B cell (primary cell): ENCODE data around the gene KISS1R. TPM values are rescaled to one million over a fixed set of nuclear protein-coding genes. Genes with fewer than 3 reads are reported as not detected.

Source experiments
- ATAC-seq: fragments of 200-7000 bp; cut with Tn5 transposase; one replicate; pipeline ENCODE4 v1.10.0; 2021; ENCODE audit warnings: low read depth, mild to moderate bottlenecking, moderate number of reproducible peaks, moderate library complexity
- CTCF ChIA-PET: fragments of 350-600 bp; sonication (Branson Sonifier 250); formaldehyde crosslinking; loops from one replicate; lab custom pipeline; 2021; ENCODE audit warnings: antibody characterized with exemption, inconsistent platforms; lab: Charles Lee
- POLR2A ChIA-PET: fragments of 350-600 bp; sonication (Branson Sonifier 250); formaldehyde crosslinking; loops from one replicate; lab custom pipeline; 2021; ENCODE audit warnings: antibody characterized with exemption; lab: Charles Lee
- DNase-seq: peaks from one replicate; pipeline ENCODE4 v3.0.0; 2013
- H2AFZ ChIP-seq: 2 replicates; pipeline ENCODE4 v1.6.1; 2012; ENCODE audit warnings: mild to moderate bottlenecking, low read depth, low read length; ENCODE audit not compliant: insufficient read depth, poor library complexity, severe bottlenecking
- H3K27ac ChIP-seq, 2 donors: 1 replicate in 1 of 2; 2 replicates in 1 of 2; pipeline ENCODE4 v1.5.1; 2012 to 2013; ENCODE audit warnings: low read length in 2 of 2, mild to moderate bottlenecking in 2 of 2, moderate library complexity in 1 of 2
- H3K27me3 ChIP-seq, 4 experiments: fragments of 200-600 bp in 1 of 4; sonication (generic) in 1 of 4; replicated peaks in 1 of 4; 1 replicate in 2 of 4; 2 replicates in 2 of 4; pipeline versions ENCODE4 v1.6.1 to v1.7.0; 2013 to 2016; ENCODE audit warnings: low read length in 3 of 4, mild to moderate bottlenecking in 2 of 4, mixed read lengths in 1 of 4, moderate library complexity in 1 of 4; ENCODE audit not compliant: insufficient read depth in 4 of 4, control insufficient read depth in 3 of 4; ENCODE audit errors: control extremely low read depth in 1 of 4
- H3K36me3 ChIP-seq, 2 experiments: replicated peaks in 1 of 2; 1 replicate in 1 of 2; 2 replicates in 1 of 2; pipeline versions ENCODE4 v1.6.1 to v1.7.1; 2013; ENCODE audit warnings: low read length in 1 of 2; ENCODE audit not compliant: insufficient read depth in 2 of 2, control insufficient read depth in 1 of 2; ENCODE audit errors: control extremely low read depth in 1 of 2, extremely low read depth in 1 of 2
- H3K4me1 ChIP-seq, 2 donors: fragments of 200-600 bp in 1 of 2; sonication (generic) in 1 of 2; 1 replicate in 1 of 2; 2 replicates in 1 of 2; pipeline versions ENCODE4 v1.5.1 to v1.6.1; 2013 to 2017; ENCODE audit warnings: low read length in 2 of 2; ENCODE audit not compliant: control insufficient read depth in 2 of 2, insufficient read depth in 2 of 2
- H3K4me2 ChIP-seq: replicated peaks from 2 replicates; pipeline ENCODE3; 2012; ENCODE audit warnings: mild to moderate bottlenecking, low read depth, low read length; ENCODE audit not compliant: poor library complexity, severe bottlenecking
- H3K4me3 ChIP-seq, 5 experiments: fragments of 200-600 bp in 1 of 5; sonication (generic) in 1 of 5; 1 replicate in 3 of 5; 2 replicates in 2 of 5; pipeline versions ENCODE4 v1.5.1 to v1.7.0; 2011 to 2016; ENCODE audit warnings: low read length in 4 of 5, mild to moderate bottlenecking in 4 of 5, low read depth in 2 of 5, control low read depth in 1 of 5, moderate library complexity in 1 of 5; ENCODE audit not compliant: insufficient read depth in 1 of 5; ENCODE audit errors: control extremely low read depth in 1 of 5, extremely low read depth in 1 of 5
- H3K79me2 ChIP-seq: fragments of 200-600 bp; sonication (generic); one replicate; pipeline ENCODE4 v1.6.0; 2016; ENCODE audit warnings: low read length; ENCODE audit not compliant: control insufficient read depth, insufficient read depth
- H3K9ac ChIP-seq: fragments of 200-600 bp; sonication (generic); 2 replicates; pipeline ENCODE4 v1.6.1; 2017; ENCODE audit warnings: mild to moderate bottlenecking, low read length, moderate library complexity
- H3K9me3 ChIP-seq, 3 donors: one replicate each; pipeline versions ENCODE4 v1.6.1 to v1.7.1; 2013; ENCODE audit warnings: low read length in 2 of 3; ENCODE audit not compliant: control insufficient read depth in 2 of 3, insufficient read depth in 1 of 3; ENCODE audit errors: control extremely low read depth in 1 of 3
- H4K20me1 ChIP-seq: 2 replicates; pipeline ENCODE4 v1.6.0; 2012; ENCODE audit warnings: mild to moderate bottlenecking, low read length; ENCODE audit not compliant: insufficient read depth, control insufficient read depth, poor library complexity, severe bottlenecking
- H3K27ac Mint-ChIP-seq: one replicate; pipeline ENCODE4 v1.8.0; 2021; ENCODE audit warnings: mixed read lengths
- H3K27me3 Mint-ChIP-seq: one replicate; pipeline ENCODE4 v1.8.0; 2021; ENCODE audit warnings: mixed read lengths
- H3K4me1 Mint-ChIP-seq: one replicate; pipeline ENCODE4 v1.8.0; 2021; ENCODE audit warnings: mixed read lengths
- H3K4me3 Mint-ChIP-seq: one replicate; pipeline ENCODE4 v1.8.0; 2021; ENCODE audit warnings: mixed read lengths
- H3K9me3 Mint-ChIP-seq: one replicate; pipeline ENCODE4 v1.8.0; 2022; ENCODE audit warnings: mixed read lengths; ENCODE audit not compliant: insufficient read depth
- EZH2 ChIP-seq: IDR thresholded peaks from 2 replicates; pipeline ENCODE4 v1.6.1; 2012; ENCODE audit warnings: borderline replicate concordance, low read depth, mild to moderate bottlenecking, moderate library complexity, low read length; ENCODE audit not compliant: insufficient read depth, poor library complexity, severe bottlenecking
- WGBS: methylation state at CpG from one replicate; pipeline ENCODE4 v1.1.5; 2013; ENCODE audit warnings: missing lambda C conversion rate; ENCODE audit not compliant: insufficient coverage; 5-methylcytosine and 5-hydroxymethylcytosine counted together
- intact Hi-C: fragments of 100-400 bp; cut with micrococcal nuclease; formaldehyde crosslinking; loops from one replicate; pipeline ENCODE4 v1.10.0; 2022
- polyA plus RNA-seq: library from polyadenylated mRNA; depleted of rRNA; stranded (reverse); fragments of >200 nt; gene quantifications from 2 replicates; pipeline ENCODE4 v1.2.3, GENCODE V29; 2012
- total RNA-seq, 2 donors: library from RNA; stranded (reverse); fragments of 120-200 nt in 1 of 2; gene quantifications; 1 replicate in 1 of 2; 2 replicates in 1 of 2; pipeline versions ENCODE4 v1.2.3 to v1.2.4, GENCODE V29; 2013 to 2022
- TF ChIP-seq, protein P1 (sequence below): fragments of 200-600 bp; IDR thresholded peaks from one replicate; pipeline ENCODE4 v1.8.0; 2022; ENCODE audit warnings: antibody characterized with exemption, mild to moderate bottlenecking

Gene KISS1R
- total and polyA plus RNA-seq, 2 donors (not counting 1 experiment from before 2014, with no cell fraction given), result 0.79 to 1.3 TPM

DNA sequence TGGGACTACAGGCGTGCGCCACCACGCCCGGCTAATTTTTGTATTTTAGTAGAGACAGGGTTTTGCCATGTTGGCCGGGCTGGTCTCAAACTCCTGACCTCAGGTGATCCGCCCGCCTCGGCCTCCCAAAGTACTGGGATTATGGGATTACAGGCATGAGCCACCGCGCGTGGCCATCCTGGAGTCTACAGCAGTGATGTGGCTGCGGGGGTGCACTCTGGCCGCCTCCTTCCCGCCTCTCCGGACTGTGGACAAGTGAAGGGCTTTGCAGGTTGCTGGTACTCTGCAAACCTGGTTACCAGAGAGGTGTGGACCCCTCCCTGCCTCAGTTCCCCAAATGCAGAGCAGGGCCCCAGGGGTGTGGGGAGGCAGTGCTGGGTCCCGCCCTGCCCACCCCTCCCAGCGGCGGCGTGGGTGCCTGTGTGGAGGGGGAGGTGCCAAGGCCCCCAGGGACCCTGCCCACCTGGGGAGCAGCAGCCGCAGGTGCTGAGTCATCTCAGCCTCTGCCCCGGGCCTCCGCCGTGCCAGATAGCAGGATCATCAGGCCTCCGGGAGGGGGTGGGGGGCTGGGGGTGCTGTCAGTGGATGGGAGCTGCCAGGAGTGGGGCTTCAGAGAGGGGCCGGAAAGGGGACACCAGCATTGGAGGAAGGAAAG, 31.8 kb downstream of the KISS1R start:
- Mint-ChIP-seq H3K4me1 (peaks cover 58% of the 10 kb centered on the region), H3K4me3 (peak overlapping the region; percentile 37), H3K27me3 (no peaks in the 10 kb centered on the region), H3K9me3 (no peaks in the 10 kb centered on the region), H3K27ac (peak overlapping the region; percentile 65)
- no peaks in the 10 kb centered on the region for H3K27me3 ChIP-seq
- 70% methylated on average over 8 of the region's 25 CpGs for WGBS
- intact Hi-C loops, result no loop called here
- no peak overlapping the region for H3K4me3 ChIP-seq
- H3K9me3 ChIP-seq, result peaks cover 0 to 4% (median 0%) of the 10 kb centered on the region in 3 donors
- H3K79me2 ChIP-seq, result peaks cover 41% of the 10 kb centered on the region
- TF ChIP-seq, protein P1, sequence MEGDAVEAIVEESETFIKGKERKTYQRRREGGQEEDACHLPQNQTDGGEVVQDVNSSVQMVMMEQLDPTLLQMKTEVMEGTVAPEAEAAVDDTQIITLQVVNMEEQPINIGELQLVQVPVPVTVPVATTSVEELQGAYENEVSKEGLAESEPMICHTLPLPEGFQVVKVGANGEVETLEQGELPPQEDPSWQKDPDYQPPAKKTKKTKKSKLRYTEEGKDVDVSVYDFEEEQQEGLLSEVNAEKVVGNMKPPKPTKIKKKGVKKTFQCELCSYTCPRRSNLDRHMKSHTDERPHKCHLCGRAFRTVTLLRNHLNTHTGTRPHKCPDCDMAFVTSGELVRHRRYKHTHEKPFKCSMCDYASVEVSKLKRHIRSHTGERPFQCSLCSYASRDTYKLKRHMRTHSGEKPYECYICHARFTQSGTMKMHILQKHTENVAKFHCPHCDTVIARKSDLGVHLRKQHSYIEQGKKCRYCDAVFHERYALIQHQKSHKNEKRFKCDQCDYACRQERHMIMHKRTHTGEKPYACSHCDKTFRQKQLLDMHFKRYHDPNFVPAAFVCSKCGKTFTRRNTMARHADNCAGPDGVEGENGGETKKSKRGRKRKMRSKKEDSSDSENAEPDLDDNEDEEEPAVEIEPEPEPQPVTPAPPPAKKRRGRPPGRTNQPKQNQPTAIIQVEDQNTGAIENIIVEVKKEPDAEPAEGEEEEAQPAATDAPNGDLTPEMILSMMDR, result no peak
- TF ChIP-seq EZH2, result no peak
- H3K4me2 ChIP-seq, result peak overlapping the region; percentile 56
- CTCF ChIA-PET, result interaction anchor here (1.3 to 4.2 kb wide), 3 partner anchors 16 to 34 kb away, joined by 4 to 26 read pairs (median 6); partner anchors contain the start of gene WDR18
- no peak for ATAC-seq
- H3K9ac ChIP-seq, result no peak overlapping the region
- peak overlapping the region; percentile 11 to 85 for H3K27ac ChIP-seq
- peaks cover 43 to 69% of the 10 kb centered on the region in 2 donors for H3K4me1 ChIP-seq
- no peak overlapping the region for H2AFZ ChIP-seq
- no peaks in the 10 kb centered on the region for H3K36me3 ChIP-seq
- DNase-seq, result peak; percentile 38
- peaks cover 18% of the 10 kb centered on the region for H4K20me1 ChIP-seq
- POLR2A ChIA-PET, result interaction anchor here (0.6 to 1.2 kb wide), 7 partner anchors 9 to 134 kb away, joined by 3 to 11 read pairs (median 3); partner anchors contain the start of genes ARHGAP45 and WDR18
